GM19328 (cell line): ENCODE measurements around the gene LAMA1.

Experiments
- ATAC-seq: cut with Tn5 transposase; IDR thresholded peaks from one replicate; pipeline ENCODE4 v1.9.1; 2021; ENCODE audit warnings: mild to moderate bottlenecking, moderate library complexity; ENCODE audit not compliant: unreplicated experiment

LAMA1 gene

GRCh38 chr18:6901286-6901926 is 216.2 kb downstream of the LAMA1 start:
- ATAC-seq: no peak

- no peak for ATAC-seq
Measured at GRCh38 chr18:6891788-6892187, 225.8 kb downstream of the LAMA1 start.
